Measurements from ENCODE around the gene PUM2. TPM values are rescaled to one million over a fixed set of nuclear protein-coding genes. Genes with fewer than 3 reads are reported as not detected.

Gene PUM2
- total and polyA plus RNA-seq, 4 donors: 18.5 to 61.0 (median 35.1) TPM

- TF ChIP-seq, protein P1, sequence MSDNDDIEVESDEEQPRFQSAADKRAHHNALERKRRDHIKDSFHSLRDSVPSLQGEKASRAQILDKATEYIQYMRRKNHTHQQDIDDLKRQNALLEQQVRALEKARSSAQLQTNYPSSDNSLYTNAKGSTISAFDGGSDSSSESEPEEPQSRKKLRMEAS (IDR thresholded peaks at IDR 0.05): no peak
- peak in 1 of 2 donors; percentile 14 for TF ChIP-seq RXRA (IDR thresholded peaks at IDR 0.05)
- H3K9me3 ChIP-seq (ENCODE audit: control insufficient read depth in 4 of 4, low read length in 3 of 4): no peaks in the 10 kb centered on the region
- no peaks in the 10 kb centered on the region for H3K36me3 ChIP-seq (ENCODE audit: control insufficient read depth in 4 of 4, insufficient read depth in 3 of 4, low read depth in 1 of 4, low read length in 3 of 4)
- H3K4me1 ChIP-seq (ENCODE audit: control insufficient read depth in 4 of 4, insufficient read depth in 4 of 4, low read length in 3 of 4): peaks cover 7 to 55% (median 45%) of the 10 kb centered on the region in 4 donors
- peak overlapping the region; percentile 78 to 92 (median 83) for H3K4me3 ChIP-seq (ENCODE audit: low read depth in 1 of 3, low read length in 3 of 3)
- DNase-seq (ENCODE audit: low spot score): no peak
- H3K9ac ChIP-seq (ENCODE audit: low read depth in 1 of 2, low read length in 2 of 2): peak overlapping the region; percentile 90 to 96
- under 1% methylated on average over 66 of the region's 66 CpGs for WGBS
- H3K27ac ChIP-seq (ENCODE audit: low read depth in 1 of 2, low read length in 2 of 2): peak overlapping the region; percentile 94 to 98
- no peaks in the 10 kb centered on the region for H3K27me3 ChIP-seq (ENCODE audit: control insufficient read depth in 4 of 4, insufficient read depth in 4 of 4, low read length in 3 of 4)
Observed at GRCh38 chr2:20223407-20224163, 127.1 kb downstream of the PUM2 start.

GRCh38 chr2:20222769-20223406, 127.8 kb downstream of the PUM2 start:
- peak overlapping the region; percentile 94 to 98 for H3K27ac ChIP-seq (ENCODE audit: low read depth in 1 of 2, low read length in 2 of 2)
- WGBS: 22% methylated on average over 21 of the region's 21 CpGs
- H3K36me3 ChIP-seq (ENCODE audit: control insufficient read depth in 4 of 4, insufficient read depth in 3 of 4, low read depth in 1 of 4, low read length in 3 of 4): no peaks in the 10 kb centered on the region
- no peaks in the 10 kb centered on the region for H3K9me3 ChIP-seq (ENCODE audit: control insufficient read depth in 4 of 4, low read length in 3 of 4)
- H3K4me1 ChIP-seq (ENCODE audit: control insufficient read depth in 4 of 4, insufficient read depth in 4 of 4, low read length in 3 of 4): peaks cover 7 to 62% (median 52%) of the 10 kb centered on the region in 4 donors
- peak in 1 of 2 donors; percentile 57 for TF ChIP-seq EGR1 (IDR thresholded peaks at IDR 0.05; ENCODE audit: low read depth in 2 of 2)
- TF ChIP-seq FOXA2 (IDR thresholded peaks at IDR 0.05): no peak
- peak in 1 of 2 donors; percentile 20 for TF ChIP-seq HNF4A (conservative IDR thresholded peaks at IDR 0.05)
- H3K4me3 ChIP-seq (ENCODE audit: low read depth in 1 of 3, low read length in 3 of 3): peak overlapping the region; percentile 45 to 92 (median 83)
- peak overlapping the region; percentile 90 to 96 for H3K9ac ChIP-seq (ENCODE audit: low read depth in 1 of 2, low read length in 2 of 2)
- no peak for DNase-seq (ENCODE audit: low spot score)
- no peaks in the 10 kb centered on the region for H3K27me3 ChIP-seq (ENCODE audit: control insufficient read depth in 4 of 4, insufficient read depth in 4 of 4, low read length in 3 of 4)

DNA sequence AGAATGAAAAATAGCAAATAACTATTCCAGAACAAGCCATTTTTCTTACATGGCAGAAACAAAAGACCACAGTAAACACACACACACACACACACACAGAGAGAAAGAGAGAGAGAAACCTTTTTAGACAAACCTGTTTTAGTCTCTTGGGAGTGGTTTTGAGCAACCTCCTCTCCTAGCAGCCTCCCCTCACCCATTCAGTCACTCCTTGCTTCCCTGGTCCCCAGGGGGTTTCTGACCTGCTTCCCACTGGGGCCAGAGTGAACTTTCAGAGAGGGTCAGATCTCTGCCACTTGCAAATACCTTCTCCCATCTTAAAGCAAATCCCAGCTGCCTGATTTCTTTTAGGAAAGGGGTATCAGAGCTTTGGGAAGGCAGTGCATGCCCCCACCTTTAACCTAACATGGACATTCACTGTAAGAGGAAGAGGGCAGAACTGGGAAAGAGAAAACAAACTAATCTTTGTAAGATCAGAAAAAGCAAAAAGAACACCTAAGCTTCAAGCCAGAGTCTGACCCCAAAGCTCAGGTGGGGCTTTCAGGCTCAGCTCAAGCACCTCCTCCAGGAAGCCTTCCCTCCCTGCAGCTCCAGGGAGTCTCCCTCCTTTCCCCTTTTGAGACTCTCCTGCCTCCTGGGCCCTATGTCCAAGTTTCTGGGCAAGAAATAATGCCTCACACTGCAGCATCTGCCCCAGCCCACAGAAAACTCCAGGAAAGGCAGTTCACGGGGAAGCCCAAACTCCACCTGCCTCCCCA, 128.5 kb downstream of the PUM2 start:
- 42% methylated on average over 1 of the region's 1 CpG for WGBS
- Histone ChIP-seq H3K9ac (ENCODE audit: low read depth in 1 of 2, low read length in 2 of 2) (peak overlapping the region; percentile 90 to 96), H3K9me3 (ENCODE audit: control insufficient read depth in 4 of 4, low read length in 3 of 4) (no peaks in the 10 kb centered on the region), H3K27ac (ENCODE audit: low read depth in 1 of 2, low read length in 2 of 2) (peak overlapping the region; percentile 94 to 98), H3K4me3 (ENCODE audit: low read depth in 1 of 3, low read length in 3 of 3) (peak overlapping the region; percentile 19 to 92 (median 83)), H3K27me3 (ENCODE audit: control insufficient read depth in 4 of 4, insufficient read depth in 4 of 4, low read length in 3 of 4) (no peaks in the 10 kb centered on the region), H3K4me1 (ENCODE audit: control insufficient read depth in 4 of 4, insufficient read depth in 4 of 4, low read length in 3 of 4) (peaks cover 7 to 68% (median 55%) of the 10 kb centered on the region in 4 donors), H3K36me3 (ENCODE audit: control insufficient read depth in 4 of 4, insufficient read depth in 3 of 4, low read depth in 1 of 4, low read length in 3 of 4) (no peaks in the 10 kb centered on the region)
- TF ChIP-seq REST (IDR thresholded peaks at IDR 0.05): no peak
- no peak for DNase-seq (ENCODE audit: low spot score)

Data from liver (tissue), 9 donors.